Heart left ventricle (tissue), 13 donors: Measurements from ENCODE around the gene DZIP1.

Source experiments
- POLR2A ChIP-seq, 2 donors: fragments of 450-650 bp; IDR thresholded peaks; one replicate each; pipeline ENCODE4 v1.6.1; 2017; ENCODE audit warnings: antibody characterized with exemption in 2 of 2, mild to moderate bottlenecking in 2 of 2, moderate library complexity in 2 of 2
- TF ChIP-seq, protein P1 (sequence below), 12 donors: fragments of 200-600 bp; sonication (generic) in 4 of 12; IDR thresholded peaks; one replicate each; pipeline versions ENCODE4 v1.5.0 to v1.8.0; 2018 to 2022; ENCODE audit warnings: antibody characterized with exemption in 12 of 12, mild to moderate bottlenecking in 5 of 12
- donor health status: ischemic (EF 13 %, LVEDD 7.1; RV severe dilation, severe dysfunction).
- donor health status: DM: no; HTN: yes; CAD: no.
- donor health status: DM: no; HTN: no; CAD: no.
- donor health status: ischemic (EF 25% LVEDD 6.9; RV normal size, moderate dysfunction).
- donor health status: ischemic (EF 25% LVEDD 5.7; RV mildly dilated, moderate dysfunction).
- donor health status: ischemic (EF 35%, LVEDD 5.7; RV mildly dilated, moderate dysfunction).
- donor health status: nonischemic (EF 11% LVEDD 7.7; RV severe dilation, severe dysfunction).
- donor health status: DM: yes; HTN: yes; CAD: no.
- donor health status: PGD.
- donor health status: ischemic (EF 29% LVEDD 5.4; RV normal size, mild dysfunction).
- donor health status: nonischemic (EF 23%, LVEDD 6.1; RV moderate dilation, normal function).

DNA sequence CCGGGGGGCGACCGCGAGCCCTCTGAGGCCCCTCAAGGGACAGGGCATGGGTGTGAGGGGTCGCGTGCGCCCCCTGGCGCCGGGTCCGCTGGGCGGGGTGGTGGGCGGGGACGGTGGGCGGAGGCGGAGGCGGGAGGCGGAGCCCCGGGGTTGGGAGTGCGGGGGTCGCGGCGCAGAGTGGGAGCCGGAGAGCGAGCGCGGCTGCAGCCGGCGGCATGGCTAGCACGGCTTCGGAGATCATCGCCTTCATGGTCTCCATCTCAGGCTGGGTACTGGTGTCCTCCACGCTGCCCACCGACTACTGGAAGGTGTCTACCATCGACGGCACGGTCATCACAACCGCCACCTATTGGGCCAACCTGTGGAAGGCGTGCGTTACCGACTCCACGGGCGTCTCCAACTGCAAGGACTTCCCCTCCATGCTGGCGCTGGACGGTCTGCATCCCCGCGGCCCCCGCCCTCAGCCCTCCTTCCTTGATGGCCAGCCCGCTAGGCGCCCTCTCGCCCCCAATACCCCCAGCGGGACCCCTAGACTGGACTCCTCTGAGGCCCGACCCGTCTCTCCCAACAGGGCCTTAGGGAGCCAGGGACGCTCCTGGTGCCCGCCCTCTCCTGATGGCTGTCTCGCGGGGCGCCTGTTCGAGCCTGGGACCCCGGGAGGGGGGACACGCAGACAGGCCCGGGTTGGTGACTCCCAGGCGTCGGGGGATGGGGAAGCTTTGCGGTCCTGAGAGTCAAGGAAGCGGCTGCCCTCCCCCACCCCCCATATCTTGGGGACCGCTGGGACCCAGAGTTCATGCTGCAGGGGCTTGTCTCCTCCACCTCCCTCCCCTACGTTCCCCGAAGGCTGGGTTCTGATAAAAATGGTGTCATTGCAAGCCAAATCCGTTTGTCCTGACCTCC is 91.7 kb downstream of the DZIP1 start, which contains the start of gene CLDN10:
- TF ChIP-seq, protein P1, sequence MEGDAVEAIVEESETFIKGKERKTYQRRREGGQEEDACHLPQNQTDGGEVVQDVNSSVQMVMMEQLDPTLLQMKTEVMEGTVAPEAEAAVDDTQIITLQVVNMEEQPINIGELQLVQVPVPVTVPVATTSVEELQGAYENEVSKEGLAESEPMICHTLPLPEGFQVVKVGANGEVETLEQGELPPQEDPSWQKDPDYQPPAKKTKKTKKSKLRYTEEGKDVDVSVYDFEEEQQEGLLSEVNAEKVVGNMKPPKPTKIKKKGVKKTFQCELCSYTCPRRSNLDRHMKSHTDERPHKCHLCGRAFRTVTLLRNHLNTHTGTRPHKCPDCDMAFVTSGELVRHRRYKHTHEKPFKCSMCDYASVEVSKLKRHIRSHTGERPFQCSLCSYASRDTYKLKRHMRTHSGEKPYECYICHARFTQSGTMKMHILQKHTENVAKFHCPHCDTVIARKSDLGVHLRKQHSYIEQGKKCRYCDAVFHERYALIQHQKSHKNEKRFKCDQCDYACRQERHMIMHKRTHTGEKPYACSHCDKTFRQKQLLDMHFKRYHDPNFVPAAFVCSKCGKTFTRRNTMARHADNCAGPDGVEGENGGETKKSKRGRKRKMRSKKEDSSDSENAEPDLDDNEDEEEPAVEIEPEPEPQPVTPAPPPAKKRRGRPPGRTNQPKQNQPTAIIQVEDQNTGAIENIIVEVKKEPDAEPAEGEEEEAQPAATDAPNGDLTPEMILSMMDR (IDR thresholded peaks at IDR 0.05) = peak in 2 of 12 donors; percentile 8 to 14
- TF ChIP-seq POLR2A (IDR thresholded peaks at IDR 0.05) = no peak
